ENCODE results near the gene LANCL1. TPM values are rescaled to one million over a fixed set of nuclear protein-coding genes. Genes with fewer than 3 reads are reported as not detected.

Gene LANCL1
- total RNA-seq, 5 donors from 2014 or later (not counting 1 experiment from before 2014, with no cell fraction given) = 25.5 to 30.1 (median 27.9) TPM

DNA sequence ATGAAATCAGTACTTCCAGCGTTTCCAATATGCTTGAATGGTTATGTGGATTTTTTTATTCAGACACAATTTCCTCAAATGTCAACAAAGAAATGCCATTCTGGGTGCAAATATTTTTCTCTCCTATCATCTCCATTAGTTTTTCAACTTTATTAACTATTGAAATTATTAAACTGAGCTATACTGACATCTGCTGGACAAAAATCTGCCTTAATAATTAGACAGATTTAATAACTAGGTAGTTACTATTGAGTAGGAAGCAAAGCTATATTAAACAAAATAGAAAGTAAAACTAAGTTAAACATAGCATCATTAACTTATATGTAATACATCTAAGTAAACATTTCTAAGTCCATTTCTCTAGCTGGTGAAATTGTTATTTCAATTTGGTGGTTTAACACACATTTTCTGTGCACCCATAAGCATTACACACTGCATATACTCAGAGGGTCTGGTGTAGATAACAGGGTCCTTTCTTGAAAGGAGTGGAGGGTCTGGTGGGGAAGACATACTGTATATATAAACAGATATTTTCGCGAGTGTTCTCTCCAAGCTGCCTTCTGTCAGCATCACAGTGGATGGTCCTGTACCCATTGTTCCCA lies 77.0 kb downstream of the LANCL1 start:
- Mint-ChIP-seq H3K4me1 (peaks cover 0 to 3% (median 2%) of the 10 kb centered on the region in 3 donors), H3K36me3 (no peaks in the 10 kb centered on the region), H3K27ac (no peak overlapping the region), H3K4me3 (no peak overlapping the region), H3K9me3 (no peaks in the 10 kb centered on the region), H3K27me3 (peaks cover 0 to 17% of the 10 kb centered on the region in 2 donors)
- Histone ChIP-seq H3K27ac (ENCODE audit: low read length) (no peak overlapping the region), H3K4me1 (ENCODE audit: control insufficient read depth in 1 of 2, extremely low read depth in 1 of 2, insufficient read depth in 2 of 2, low read length in 2 of 2) (no peaks in the 10 kb centered on the region), H3K4me3 (ENCODE audit: control insufficient read depth in 1 of 2, extremely low read depth in 1 of 2, low read length in 1 of 2) (no peak overlapping the region), H3K9me3 (no peaks in the 10 kb centered on the region), H3K27me3 (replicated peaks in 1 of 2; ENCODE audit: control insufficient read depth in 2 of 2, extremely low read depth in 1 of 2, insufficient read depth in 2 of 2, low read length in 1 of 2) (no peaks in the 10 kb centered on the region), H3K36me3 (ENCODE audit: control insufficient read depth in 2 of 2, extremely low read depth in 1 of 2, insufficient read depth in 1 of 2, low read length in 1 of 2) (no peaks in the 10 kb centered on the region)
- WGBS (ENCODE audit: insufficient coverage) = no CpG with 5 or more reads among the region's 3 CpGs
- POLR2A ChIA-PET = no interaction called here
- no peak for DNase-seq
- ATAC-seq (replicated peaks in 1 of 4) = no peak
- CTCF ChIA-PET = interaction anchor here in 1 of 2 donors (0.6 to 0.9 kb wide), 2 partner anchors 11 to 258 kb away, joined by 3 read pairs; no protein-coding TSS in a partner anchor

DNA sequence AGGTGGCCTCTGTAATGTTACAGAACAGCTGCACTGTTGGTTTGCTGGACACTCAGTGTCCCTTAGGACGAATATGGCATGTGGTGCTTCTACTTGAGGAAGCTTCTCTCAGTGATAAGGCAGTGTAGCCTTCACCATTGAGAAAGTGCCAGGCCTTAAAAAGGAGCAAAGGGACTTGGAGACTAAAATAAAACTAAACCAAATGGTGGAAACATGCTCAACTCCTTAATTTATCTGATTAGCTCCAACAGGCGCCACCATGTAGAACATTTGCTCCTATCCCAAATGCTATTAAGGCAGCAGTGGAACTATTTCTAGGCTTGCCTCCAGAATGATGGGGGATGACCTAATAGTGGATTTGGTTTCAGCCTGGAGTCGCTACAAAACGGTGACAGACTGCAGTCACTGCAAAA lies 84.1 kb downstream of the LANCL1 start:
- no peak overlapping the region for H3K27ac Mint-ChIP-seq
- no CpG with 5 or more reads among the region's 4 CpGs for WGBS (ENCODE audit: insufficient coverage)
- Histone ChIP-seq H3K27me3 (replicated peaks in 1 of 2; ENCODE audit: control insufficient read depth in 2 of 2, extremely low read depth in 1 of 2, insufficient read depth in 2 of 2, low read length in 1 of 2) (no peaks in the 10 kb centered on the region), H3K9me3 (no peaks in the 10 kb centered on the region), H3K36me3 (ENCODE audit: control insufficient read depth in 2 of 2, extremely low read depth in 1 of 2, insufficient read depth in 1 of 2, low read length in 1 of 2) (no peaks in the 10 kb centered on the region), H3K27ac (ENCODE audit: low read length) (no peak overlapping the region), H3K4me3 (ENCODE audit: control insufficient read depth in 1 of 2, extremely low read depth in 1 of 2, low read length in 1 of 2) (no peak overlapping the region), H3K4me1 (ENCODE audit: control insufficient read depth in 1 of 2, extremely low read depth in 1 of 2, insufficient read depth in 2 of 2, low read length in 2 of 2) (no peaks in the 10 kb centered on the region)
- ATAC-seq (replicated peaks in 1 of 4) (no peak), DNase-seq (no peak)
- no peaks in the 10 kb centered on the region for H3K4me1 Mint-ChIP-seq
- CTCF ChIA-PET = no interaction called here
- H3K27me3 Mint-ChIP-seq = peaks cover 0 to 13% of the 10 kb centered on the region in 2 donors
- no peaks in the 10 kb centered on the region for H3K36me3 Mint-ChIP-seq
- no peaks in the 10 kb centered on the region for H3K9me3 Mint-ChIP-seq
- no peak overlapping the region for H3K4me3 Mint-ChIP-seq
- POLR2A ChIA-PET = no interaction called here

DNA sequence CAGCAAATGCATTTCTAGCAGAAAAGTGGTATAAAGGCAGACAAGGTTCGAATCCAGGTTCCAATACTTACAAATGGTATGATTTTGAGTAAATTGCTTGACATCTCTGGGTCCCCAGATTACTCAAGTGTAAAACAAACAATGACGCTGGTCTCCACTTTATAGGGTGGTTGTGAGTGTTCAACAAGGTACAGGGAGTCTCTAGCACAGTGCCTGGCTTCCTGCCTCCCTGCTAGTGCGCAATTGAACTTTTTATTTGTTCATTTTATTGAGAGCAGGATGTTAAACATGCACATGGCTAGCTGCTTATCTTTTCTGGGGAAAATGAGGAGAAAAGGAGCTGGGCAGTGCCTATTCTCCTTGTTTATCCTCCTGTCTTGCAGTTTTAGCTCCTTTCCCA lies 86.7 kb downstream of the LANCL1 start:
- Mint-ChIP-seq H3K4me3 (no peak overlapping the region), H3K36me3 (no peaks in the 10 kb centered on the region), H3K27ac (no peak overlapping the region), H3K9me3 (no peaks in the 10 kb centered on the region), H3K27me3 (peaks cover 0 to 10% of the 10 kb centered on the region in 2 donors), H3K4me1 (no peaks in the 10 kb centered on the region)
- H3K36me3 ChIP-seq (ENCODE audit: control insufficient read depth in 2 of 2, extremely low read depth in 1 of 2, insufficient read depth in 1 of 2, low read length in 1 of 2) = no peaks in the 10 kb centered on the region
- no peaks in the 10 kb centered on the region for H3K4me1 ChIP-seq (ENCODE audit: control insufficient read depth in 1 of 2, extremely low read depth in 1 of 2, insufficient read depth in 2 of 2, low read length in 2 of 2)
- no CpG with 5 or more reads among the region's 3 CpGs for WGBS (ENCODE audit: insufficient coverage)
- H3K27me3 ChIP-seq (replicated peaks in 1 of 2; ENCODE audit: control insufficient read depth in 2 of 2, extremely low read depth in 1 of 2, insufficient read depth in 2 of 2, low read length in 1 of 2) = no peaks in the 10 kb centered on the region
- no peak overlapping the region for H3K27ac ChIP-seq (ENCODE audit: low read length)
- ChIA-PET CTCF (no interaction called here), POLR2A (no interaction called here)
- no peak for ATAC-seq (replicated peaks in 1 of 4)
- no peaks in the 10 kb centered on the region for H3K9me3 ChIP-seq
- DNase-seq = no peak
- no peak overlapping the region for H3K4me3 ChIP-seq (ENCODE audit: control insufficient read depth in 1 of 2, extremely low read depth in 1 of 2, low read length in 1 of 2)

DNA sequence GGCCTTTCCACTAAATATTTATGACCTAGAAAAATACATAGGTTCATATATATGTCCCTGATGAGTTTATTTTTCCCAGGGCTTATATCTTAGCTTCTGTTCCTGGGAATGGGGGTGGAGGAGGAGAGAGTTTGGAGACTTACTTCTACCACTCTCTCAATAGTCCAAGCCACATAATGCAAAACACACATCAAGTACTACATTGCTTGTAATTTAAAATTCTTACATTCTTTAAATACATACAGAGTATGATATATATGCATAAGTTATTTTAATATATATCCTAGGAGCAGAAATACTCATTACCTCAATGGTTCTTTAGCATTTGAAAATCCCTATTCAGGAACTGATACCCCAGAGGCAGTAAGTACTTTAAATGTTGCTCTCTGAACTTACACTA lies 88.4 kb downstream of the LANCL1 start:
- Histone ChIP-seq H3K36me3 (ENCODE audit: control insufficient read depth in 2 of 2, extremely low read depth in 1 of 2, insufficient read depth in 1 of 2, low read length in 1 of 2) (no peaks in the 10 kb centered on the region), H3K9me3 (no peaks in the 10 kb centered on the region), H3K4me1 (ENCODE audit: control insufficient read depth in 1 of 2, extremely low read depth in 1 of 2, insufficient read depth in 2 of 2, low read length in 2 of 2) (no peaks in the 10 kb centered on the region), H3K4me3 (ENCODE audit: control insufficient read depth in 1 of 2, extremely low read depth in 1 of 2, low read length in 1 of 2) (no peak overlapping the region), H3K27me3 (replicated peaks in 1 of 2; ENCODE audit: control insufficient read depth in 2 of 2, extremely low read depth in 1 of 2, insufficient read depth in 2 of 2, low read length in 1 of 2) (no peaks in the 10 kb centered on the region), H3K27ac (ENCODE audit: low read length) (no peak overlapping the region)
- DNase-seq (no peak), ATAC-seq (replicated peaks in 1 of 4) (no peak)
- H3K4me3 Mint-ChIP-seq = no peak overlapping the region
- peaks cover 0 to 7% of the 10 kb centered on the region in 2 donors for H3K27me3 Mint-ChIP-seq
- H3K9me3 Mint-ChIP-seq = no peaks in the 10 kb centered on the region
- POLR2A ChIA-PET = no interaction called here
- no peaks in the 10 kb centered on the region for H3K4me1 Mint-ChIP-seq
- CTCF ChIA-PET = no interaction called here
- no peak overlapping the region for H3K27ac Mint-ChIP-seq
- H3K36me3 Mint-ChIP-seq = no peaks in the 10 kb centered on the region

DNA sequence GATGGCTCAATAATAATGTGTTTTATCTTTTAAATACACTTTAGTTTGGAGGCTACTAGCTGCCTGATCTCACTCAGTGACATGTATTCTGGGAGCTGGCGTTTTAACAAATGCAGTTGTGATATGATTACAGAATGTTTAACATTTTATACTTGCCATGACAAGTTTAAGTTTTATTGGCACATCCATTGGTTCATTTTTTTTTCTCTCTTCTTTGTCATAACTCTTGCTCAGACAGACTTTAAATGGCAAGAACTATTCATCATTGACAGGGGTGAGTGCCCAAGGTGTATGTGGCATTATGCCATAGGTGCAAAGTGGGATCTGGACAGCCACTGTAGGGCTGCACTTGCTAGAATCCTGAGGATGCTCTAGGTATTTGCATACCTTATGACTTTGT lies 89.5 kb downstream of the LANCL1 start:
- H3K4me3 Mint-ChIP-seq = no peak overlapping the region
- no peak overlapping the region for H3K27ac Mint-ChIP-seq
- CTCF ChIA-PET = no interaction called here

More for the DNA sequence above, 89.5 kb downstream of the LANCL1 start:
- peaks cover 0 to 7% of the 10 kb centered on the region in 2 donors for H3K27me3 Mint-ChIP-seq
- no CpG with 5 or more reads among the region's 1 CpG for WGBS (ENCODE audit: insufficient coverage)
- POLR2A ChIA-PET = no interaction called here
- DNase-seq (no peak), ATAC-seq (replicated peaks in 1 of 4) (no peak)
- no peaks in the 10 kb centered on the region for H3K9me3 ChIP-seq
- no peaks in the 10 kb centered on the region for H3K27me3 ChIP-seq (replicated peaks in 1 of 2; ENCODE audit: control insufficient read depth in 2 of 2, extremely low read depth in 1 of 2, insufficient read depth in 2 of 2, low read length in 1 of 2)
- H3K4me1 ChIP-seq (ENCODE audit: control insufficient read depth in 1 of 2, extremely low read depth in 1 of 2, insufficient read depth in 2 of 2, low read length in 2 of 2) = no peaks in the 10 kb centered on the region
- H3K4me1 Mint-ChIP-seq = no peaks in the 10 kb centered on the region
- H3K4me3 ChIP-seq (ENCODE audit: control insufficient read depth in 1 of 2, extremely low read depth in 1 of 2, low read length in 1 of 2) = no peak overlapping the region
- no peaks in the 10 kb centered on the region for H3K36me3 Mint-ChIP-seq
- no peaks in the 10 kb centered on the region for H3K36me3 ChIP-seq (ENCODE audit: control insufficient read depth in 2 of 2, extremely low read depth in 1 of 2, insufficient read depth in 1 of 2, low read length in 1 of 2)
- no peak overlapping the region for H3K27ac ChIP-seq (ENCODE audit: low read length)
- H3K9me3 Mint-ChIP-seq = no peaks in the 10 kb centered on the region

Other genes with a start within 250 kb of the LANCL1 start
- not detected for gene MYL1, start 161.6 kb downstream of the LANCL1 start, total RNA-seq
- 1 to 10 TPM in 1 of 5 donors, under 1 TPM in 4; 0.30 to 1.5 (median 0.59) TPM for gene CPS1, start 79.8 kb upstream of the LANCL1 start, total RNA-seq

Data from T-cell (primary cell).